ENCODE results near the gene PSMC4.

The PSMC4 gene

DNA sequence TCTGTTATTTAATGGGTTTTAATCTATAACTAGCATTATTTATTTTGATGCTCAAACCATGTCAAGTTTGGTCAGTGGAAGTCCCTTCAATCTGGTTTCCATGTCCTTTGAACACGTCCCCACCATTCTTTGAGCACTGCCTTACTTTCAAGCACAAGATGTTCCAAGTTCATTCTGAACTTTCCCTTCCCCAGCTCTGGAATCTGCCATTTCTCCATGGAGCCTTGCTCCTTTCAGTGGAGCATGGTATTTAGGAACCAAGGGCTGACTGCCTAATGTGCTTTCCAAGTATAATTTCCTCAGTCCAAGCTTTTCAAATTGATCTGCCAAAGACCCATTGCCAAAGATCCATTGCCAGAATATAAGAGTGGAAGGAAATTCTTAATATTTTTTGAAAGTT lies 24.8 kb downstream of the PSMC4 start:
- no peak for DNase-seq

DNA sequence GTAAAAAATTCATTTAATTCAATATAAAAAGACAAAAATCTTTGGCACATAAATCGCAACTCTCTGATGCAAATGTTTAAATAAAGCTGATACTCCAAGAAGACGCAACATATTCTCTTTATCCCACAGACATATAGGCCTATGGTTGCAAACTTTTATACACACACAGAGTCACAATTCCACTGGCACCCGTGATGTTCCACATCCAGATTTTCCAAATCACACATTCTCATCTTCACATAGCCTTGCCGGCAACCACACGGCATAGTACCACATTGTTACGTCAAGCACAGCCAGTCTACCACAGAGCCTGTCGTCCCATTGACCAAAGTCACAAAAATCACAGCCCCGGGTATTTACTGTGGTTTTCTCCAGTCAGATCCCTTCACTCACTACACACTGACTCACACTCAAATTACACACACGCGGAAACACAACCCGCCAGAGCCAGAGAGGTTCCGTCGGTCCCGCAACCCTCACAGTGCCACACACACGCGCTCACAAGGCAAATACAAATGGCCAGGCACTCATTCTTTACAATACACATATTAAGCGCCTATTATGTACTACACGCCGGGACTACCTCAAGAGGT lies 25.3 kb downstream of the PSMC4 start:
- peak in 1 of 5 donors; percentile 67 for DNase-seq

DNA sequence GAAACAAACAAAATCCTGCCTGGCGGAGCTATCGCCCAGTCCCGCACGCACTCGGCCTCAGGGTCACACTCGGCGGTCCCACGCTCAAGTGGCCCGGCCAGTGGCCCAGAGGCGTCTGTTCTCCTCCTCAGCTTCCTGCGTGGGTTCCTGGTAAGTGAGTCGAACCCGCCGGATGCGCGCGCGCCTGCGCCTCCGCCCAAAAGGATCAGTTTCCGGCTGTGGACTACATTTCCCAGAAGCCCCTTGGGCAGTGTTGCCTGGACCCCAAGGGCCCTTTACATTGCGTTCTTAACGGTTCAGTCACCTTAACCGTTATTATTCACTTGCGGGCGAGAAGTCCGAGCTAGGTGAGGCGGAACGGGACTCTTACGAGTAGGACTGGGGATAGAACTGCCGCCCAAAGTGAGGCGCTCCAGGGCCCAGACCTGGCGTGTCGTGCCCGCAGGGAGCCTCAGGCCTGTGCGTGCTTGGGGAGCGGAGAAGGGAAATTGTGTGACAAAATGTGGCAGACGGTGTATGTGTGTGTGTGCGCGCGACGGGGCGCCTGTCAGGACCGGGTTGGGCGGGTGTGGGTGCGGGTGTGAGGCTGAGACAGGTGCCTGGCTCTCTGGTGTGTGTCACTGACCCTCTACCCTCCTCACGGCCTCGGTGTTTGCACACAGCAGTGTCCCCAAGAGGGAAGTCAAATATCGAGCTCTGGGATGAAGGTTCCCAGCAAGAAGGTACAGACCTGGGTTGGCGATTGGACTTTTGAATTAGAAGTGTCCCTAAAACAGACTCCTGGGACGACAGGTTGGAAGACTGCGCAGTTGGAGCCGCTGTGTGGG lies 26.1 kb downstream of the PSMC4 start, which contains the start of gene ZNF546:
ZNF546 (plus strand) TSS at position 250 of the 827 bp plus-strand sequence. CDS start 1,267 bp downstream, outside the sequence.
- peak; percentile 75 to 94 (median 81) for DNase-seq

DNA sequence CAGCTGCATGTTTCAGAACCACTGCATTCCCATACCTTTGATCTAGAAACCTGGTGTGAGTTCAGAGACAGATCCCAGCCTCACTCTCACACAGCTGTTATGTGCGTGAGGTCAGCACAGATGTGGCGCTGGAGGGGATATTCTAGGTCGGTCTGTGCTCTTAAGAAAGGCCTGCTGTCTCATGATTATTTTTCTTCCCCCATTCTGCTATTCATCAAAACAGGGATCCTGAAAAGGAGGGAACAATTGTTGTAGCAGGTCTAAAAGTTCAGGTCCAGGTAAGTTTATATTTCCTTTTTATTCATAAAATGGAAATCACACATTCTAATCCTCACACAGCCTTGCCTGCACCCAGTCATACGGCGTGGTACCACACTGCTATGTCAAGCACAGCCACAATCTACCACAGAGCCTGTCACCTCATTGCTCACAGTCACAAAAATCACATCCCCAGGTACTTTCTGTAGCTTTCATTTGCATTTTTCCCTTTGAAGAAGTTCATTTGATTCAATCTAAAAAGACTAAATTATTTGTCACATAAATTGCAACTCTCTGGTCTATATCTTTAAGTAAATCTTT lies 26.8 kb downstream of the PSMC4 start:
- peak in 1 of 5 donors; percentile 11 for DNase-seq

DNA sequence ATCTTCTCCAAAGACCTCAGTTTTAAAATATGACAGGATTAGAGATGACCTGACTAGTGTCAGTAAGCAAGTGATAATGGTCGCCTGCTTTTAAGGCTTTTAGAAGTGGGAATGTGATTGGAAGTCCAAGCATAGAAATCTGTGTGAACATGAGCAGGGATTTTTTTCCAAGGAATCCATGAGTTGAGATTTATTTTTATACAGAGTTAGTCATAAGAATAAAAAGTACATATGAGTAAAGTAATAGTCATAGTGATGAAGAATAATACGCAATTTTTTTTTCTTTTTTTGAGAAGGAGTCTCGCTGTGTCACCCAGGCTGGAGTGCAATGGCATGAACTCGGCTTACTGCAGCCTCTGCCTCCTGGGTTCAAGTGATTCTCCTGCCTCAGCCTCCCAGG lies 27.5 kb downstream of the PSMC4 start:
- no peak for DNase-seq

DNA sequence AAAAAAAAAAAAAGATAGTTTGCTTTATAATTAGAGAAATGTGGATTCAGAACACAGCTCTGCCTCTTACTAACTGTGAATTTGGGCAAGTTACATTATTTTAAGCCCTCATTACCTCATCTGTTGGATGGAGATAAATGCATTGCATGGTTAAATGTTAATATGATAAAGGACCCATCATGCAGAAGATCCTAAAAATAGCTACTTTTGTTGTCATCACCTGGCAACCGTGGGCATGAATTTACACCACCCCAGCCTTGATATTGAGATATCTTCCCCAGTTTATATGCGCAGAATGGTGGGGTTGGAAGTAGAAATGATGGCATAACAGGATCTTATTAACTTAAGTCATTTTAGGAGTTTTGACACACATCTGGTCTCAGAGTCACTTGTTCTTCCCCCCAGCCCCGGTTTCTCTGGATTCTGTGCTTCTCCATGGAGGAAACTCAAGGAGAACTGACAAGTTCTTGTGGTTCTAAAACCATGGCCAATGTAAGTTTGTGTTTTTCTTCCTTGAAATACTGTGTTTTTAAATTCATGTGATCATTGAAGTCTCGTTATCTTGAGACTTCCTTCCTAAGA lies 34.8 kb downstream of the PSMC4 start:
- DNase-seq: no peak

DNA sequence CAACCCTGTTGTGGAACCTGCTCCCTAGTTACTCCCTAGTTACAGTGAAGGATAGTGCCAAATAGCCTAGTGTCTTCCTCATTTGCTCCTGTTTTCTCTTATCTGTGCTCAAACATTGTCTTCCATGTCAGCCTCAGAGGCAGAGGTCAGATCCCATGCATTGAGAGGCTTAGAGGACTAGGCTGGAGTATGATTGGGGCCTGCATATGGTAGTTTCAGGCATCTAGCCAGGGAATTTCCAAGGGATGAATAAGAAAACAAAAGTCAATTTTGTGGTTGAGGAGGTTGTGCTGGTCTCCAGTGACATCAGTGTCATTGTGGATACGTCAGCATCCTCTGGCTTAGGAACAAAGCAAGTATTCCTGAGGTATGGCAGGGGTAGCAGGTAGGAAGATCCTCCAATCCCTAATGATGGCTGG lies 35.3 kb downstream of the PSMC4 start:
- DNase-seq: no peak

DNA sequence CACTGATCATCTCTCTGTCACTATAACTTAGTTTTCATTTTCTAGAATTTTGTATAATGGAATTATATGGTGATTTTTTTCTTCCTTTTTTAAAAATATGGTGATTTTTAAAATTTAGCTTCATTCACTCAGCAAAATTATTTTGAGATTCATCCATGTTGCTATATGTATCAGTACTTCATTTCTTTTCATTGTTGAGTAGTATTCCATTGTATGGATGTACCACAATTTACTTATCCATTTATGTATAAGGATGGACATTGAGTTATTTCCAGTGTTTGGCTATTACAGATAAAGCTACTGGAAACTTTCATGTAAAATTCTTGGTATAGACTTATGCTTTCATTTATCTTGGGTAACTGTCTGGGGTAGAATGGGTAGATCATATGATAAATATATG lies 38.7 kb downstream of the PSMC4 start:
- no peak for DNase-seq

DNA sequence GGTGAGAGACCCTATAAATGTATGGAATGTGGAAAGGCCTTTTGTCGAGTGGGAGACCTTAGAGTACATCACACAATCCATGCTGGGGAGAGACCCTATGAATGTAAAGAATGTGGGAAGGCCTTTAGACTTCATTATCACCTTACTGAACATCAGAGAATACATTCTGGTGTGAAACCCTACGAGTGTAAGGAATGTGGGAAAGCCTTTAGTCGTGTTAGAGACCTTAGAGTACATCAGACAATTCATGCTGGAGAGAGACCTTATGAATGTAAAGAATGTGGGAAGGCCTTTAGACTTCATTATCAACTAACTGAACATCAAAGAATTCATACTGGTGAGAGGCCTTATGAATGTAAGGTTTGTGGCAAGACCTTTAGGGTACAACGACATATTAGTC lies 43.0 kb downstream of the PSMC4 start:
- DNase-seq: no peak

DNA sequence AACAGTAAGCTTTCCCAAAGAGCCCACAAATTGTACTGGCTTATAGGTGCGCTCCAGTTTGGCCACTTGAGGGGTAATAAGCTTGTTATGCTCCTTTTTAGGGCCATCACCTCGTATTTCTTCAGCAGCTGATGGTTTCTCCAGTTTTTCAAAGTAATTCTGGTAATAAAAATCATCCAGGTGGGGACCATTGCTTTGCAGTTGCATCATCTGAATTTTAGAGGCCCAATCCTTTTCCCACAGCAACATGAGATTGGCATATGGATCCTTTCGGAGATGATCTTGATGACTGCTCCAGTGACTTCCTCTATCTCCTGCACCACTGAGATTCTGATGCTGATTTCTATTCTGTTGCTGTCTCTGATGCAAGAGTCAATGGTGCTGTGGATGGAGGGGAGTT lies 53.0 kb downstream of the PSMC4 start:
- DNase-seq: no peak

DNA sequence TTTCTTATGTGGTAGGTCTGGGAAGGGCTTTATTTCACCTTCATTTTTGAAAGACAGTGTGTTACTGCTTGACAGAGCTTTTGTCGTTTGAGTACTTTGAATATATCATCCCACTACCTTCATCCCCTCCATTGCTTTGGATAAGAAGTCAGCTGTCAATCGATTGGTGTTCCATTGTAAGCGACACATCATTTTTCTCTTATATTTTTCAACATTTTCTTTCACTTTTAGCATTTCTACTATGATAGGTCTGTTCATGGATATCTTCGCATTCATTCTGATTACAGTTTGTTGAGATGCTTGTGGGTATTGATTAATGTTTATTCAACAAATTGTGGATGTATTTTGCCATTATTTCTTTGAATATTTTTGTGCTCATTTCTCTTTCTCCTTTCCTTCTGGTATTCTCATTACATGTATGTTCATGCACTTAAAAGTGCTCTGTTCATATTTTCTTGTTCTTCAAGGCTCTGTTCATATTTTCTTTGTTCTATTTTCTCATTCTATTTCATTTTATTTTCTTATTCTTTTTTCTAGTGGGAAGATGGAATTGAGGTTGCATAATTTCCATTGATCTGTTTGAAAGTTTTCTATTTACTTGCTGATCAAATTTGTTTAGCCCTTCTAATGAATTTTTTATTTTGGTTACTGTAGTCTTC lies 55.1 kb downstream of the PSMC4 start:
- DNase-seq: no peak

DNA sequence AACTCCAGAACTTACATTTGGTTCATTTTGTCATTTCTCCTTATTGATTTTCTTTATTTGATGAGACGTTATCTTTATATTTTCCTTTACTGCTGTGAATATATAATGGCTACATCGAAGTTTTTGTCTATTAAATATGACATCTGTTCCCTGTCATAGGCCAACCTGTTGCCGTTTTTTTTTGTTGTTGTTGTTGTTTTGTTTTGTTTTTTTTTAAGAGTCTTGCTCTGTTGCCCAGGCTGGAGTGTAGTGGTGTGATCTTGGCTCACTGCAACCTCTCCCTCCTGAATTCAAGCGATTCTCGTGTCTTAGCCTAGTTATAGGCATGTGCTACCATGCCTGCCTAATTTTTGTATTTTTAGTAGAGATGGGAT lies 55.6 kb downstream of the PSMC4 start:
- no peak for DNase-seq
